Measurements from ENCODE around the gene LDLRAD4.
"Not testable (repeated sequence)": the region's sequence is repeated elsewhere in the genome, so short reads cannot be mapped to it uniquely, and the experiment has no call there.

The LDLRAD4 gene

DNA sequence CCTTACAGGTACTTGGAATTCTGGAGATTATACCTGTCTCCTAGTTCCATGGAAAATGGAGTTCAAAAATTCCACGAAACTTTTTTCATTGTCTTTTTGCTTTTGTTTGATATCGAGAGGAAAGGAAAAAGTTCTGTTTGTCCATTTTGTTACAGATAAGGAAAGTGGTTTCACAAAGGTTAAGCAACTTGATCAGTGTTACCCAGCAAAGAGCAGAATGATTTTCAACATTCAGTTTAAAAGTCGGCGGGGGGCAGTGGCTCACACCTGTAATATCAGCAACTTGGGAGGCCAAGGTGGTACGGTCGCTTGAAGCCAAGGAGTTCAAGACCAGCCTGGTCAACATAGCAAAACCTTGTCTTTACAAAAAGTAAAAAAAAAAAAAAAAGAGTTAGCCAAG lies 118.8 kb downstream of the LDLRAD4 start:
- TF ChIP-seq, protein P1, sequence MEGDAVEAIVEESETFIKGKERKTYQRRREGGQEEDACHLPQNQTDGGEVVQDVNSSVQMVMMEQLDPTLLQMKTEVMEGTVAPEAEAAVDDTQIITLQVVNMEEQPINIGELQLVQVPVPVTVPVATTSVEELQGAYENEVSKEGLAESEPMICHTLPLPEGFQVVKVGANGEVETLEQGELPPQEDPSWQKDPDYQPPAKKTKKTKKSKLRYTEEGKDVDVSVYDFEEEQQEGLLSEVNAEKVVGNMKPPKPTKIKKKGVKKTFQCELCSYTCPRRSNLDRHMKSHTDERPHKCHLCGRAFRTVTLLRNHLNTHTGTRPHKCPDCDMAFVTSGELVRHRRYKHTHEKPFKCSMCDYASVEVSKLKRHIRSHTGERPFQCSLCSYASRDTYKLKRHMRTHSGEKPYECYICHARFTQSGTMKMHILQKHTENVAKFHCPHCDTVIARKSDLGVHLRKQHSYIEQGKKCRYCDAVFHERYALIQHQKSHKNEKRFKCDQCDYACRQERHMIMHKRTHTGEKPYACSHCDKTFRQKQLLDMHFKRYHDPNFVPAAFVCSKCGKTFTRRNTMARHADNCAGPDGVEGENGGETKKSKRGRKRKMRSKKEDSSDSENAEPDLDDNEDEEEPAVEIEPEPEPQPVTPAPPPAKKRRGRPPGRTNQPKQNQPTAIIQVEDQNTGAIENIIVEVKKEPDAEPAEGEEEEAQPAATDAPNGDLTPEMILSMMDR (IDR thresholded peaks at IDR 0.05; ENCODE audit: insufficient read depth, low read length, poor library complexity, severe bottlenecking) = no peak
- TF ChIP-seq EZH2phosphoT487 (conservative IDR thresholded peaks at IDR 0.05; ENCODE audit: low read length) = no peak
- H3F3A ChIP-seq (ENCODE audit: insufficient read depth) = no peaks in the 10 kb centered on the region
- H3K9ac ChIP-seq (ENCODE audit: low read length) = no peak overlapping the region
- no peak overlapping the region for H2AFZ ChIP-seq (ENCODE audit: low read depth, low read length, severe bottlenecking)
- no peaks in the 10 kb centered on the region for H3K9me2 ChIP-seq (replicated peaks; ENCODE audit: insufficient read depth, low read length)
- no peaks in the 10 kb centered on the region for H3K9me3 ChIP-seq (ENCODE audit: insufficient read depth, low read length)
- H3K4me3 ChIP-seq (ENCODE audit: insufficient read depth, low read length, poor library complexity, severe bottlenecking) = no peak overlapping the region
- H3K36me3 ChIP-seq (ENCODE audit: low read length) = no peaks in the 10 kb centered on the region
- no peak overlapping the region for H3K4me2 ChIP-seq (ENCODE audit: low read depth, low read length, poor library complexity, severe bottlenecking)
- H3K27me3 ChIP-seq (ENCODE audit: low read length) = no peaks in the 10 kb centered on the region
- H4K20me1 ChIP-seq (ENCODE audit: low read depth, low read length) = no peaks in the 10 kb centered on the region
- no peaks in the 10 kb centered on the region for H3K79me2 ChIP-seq (ENCODE audit: insufficient read depth, low read length)
- no peak overlapping the region for H3K27ac ChIP-seq (ENCODE audit: low read depth, low read length)

DNA sequence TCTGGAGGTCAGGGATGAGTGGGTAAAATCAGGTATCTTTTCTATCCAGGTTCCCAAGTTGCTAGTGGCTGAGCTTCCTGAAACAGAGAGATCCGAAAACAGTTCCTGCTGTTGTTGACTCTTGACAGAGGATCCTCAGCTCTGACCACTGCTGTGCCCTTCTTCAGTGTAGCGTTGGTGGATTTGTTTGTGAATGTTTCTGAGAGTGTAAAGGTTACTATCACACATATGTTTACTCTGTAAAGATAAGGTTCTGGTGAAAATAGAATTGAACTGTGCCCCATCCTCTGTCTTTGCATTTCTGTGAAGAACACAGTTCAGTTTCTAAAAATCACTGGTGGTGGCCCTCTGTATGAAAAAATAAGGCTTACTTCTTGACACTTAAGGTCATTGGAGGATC lies 119.8 kb downstream of the LDLRAD4 start:
- Histone ChIP-seq H3K9ac (ENCODE audit: low read length) (no peak overlapping the region), H3K27me3 (ENCODE audit: low read length) (no peaks in the 10 kb centered on the region), H3F3A (ENCODE audit: insufficient read depth) (no peaks in the 10 kb centered on the region), H3K4me3 (ENCODE audit: insufficient read depth, low read length, poor library complexity, severe bottlenecking) (no peak overlapping the region), H3K9me2 (replicated peaks; ENCODE audit: insufficient read depth, low read length) (no peaks in the 10 kb centered on the region), H3K36me3 (ENCODE audit: low read length) (no peaks in the 10 kb centered on the region), H3K79me2 (ENCODE audit: insufficient read depth, low read length) (no peaks in the 10 kb centered on the region), H2AFZ (ENCODE audit: low read depth, low read length, severe bottlenecking) (no peak overlapping the region), H4K20me1 (ENCODE audit: low read depth, low read length) (no peaks in the 10 kb centered on the region), H3K27ac (ENCODE audit: low read depth, low read length) (no peak overlapping the region), H3K4me2 (ENCODE audit: low read depth, low read length, poor library complexity, severe bottlenecking) (no peak overlapping the region), H3K9me3 (ENCODE audit: insufficient read depth, low read length) (no peaks in the 10 kb centered on the region)
- TF ChIP-seq, protein P1 (IDR thresholded peaks at IDR 0.05; ENCODE audit: insufficient read depth, low read length, poor library complexity, severe bottlenecking) = no peak
- no peak for TF ChIP-seq EZH2phosphoT487 (conservative IDR thresholded peaks at IDR 0.05; ENCODE audit: low read length)

DNA sequence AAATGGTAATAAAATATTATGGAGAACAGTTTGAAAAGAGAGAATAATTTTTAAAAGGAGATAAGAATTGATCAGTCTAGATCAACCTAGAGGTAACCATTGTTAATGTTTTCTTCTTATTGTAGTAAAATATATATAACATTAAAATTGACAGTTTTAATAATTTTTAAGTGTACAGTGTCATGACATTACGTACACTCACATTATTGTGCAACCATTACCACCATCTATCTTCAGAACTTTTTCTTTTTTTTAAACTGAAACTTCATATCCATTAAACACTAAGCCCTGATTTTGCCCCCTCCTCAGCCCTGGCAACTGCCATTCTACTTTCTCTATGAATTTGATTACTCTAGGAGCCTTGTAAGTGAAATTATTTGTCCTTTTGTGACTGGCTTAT lies 121.1 kb downstream of the LDLRAD4 start:
- H3K36me3 ChIP-seq (ENCODE audit: low read length) = no peaks in the 10 kb centered on the region
- H4K20me1 ChIP-seq (ENCODE audit: low read depth, low read length) = no peaks in the 10 kb centered on the region
- H3F3A ChIP-seq (ENCODE audit: insufficient read depth) = no peaks in the 10 kb centered on the region
- no peak overlapping the region for H3K27ac ChIP-seq (ENCODE audit: low read depth, low read length)
- H3K27me3 ChIP-seq (ENCODE audit: low read length) = no peaks in the 10 kb centered on the region
- H3K79me2 ChIP-seq (ENCODE audit: insufficient read depth, low read length) = no peaks in the 10 kb centered on the region
- H3K9me3 ChIP-seq (ENCODE audit: insufficient read depth, low read length) = no peaks in the 10 kb centered on the region
- no peak for TF ChIP-seq EZH2phosphoT487 (conservative IDR thresholded peaks at IDR 0.05; ENCODE audit: low read length)
- TF ChIP-seq, protein P1 (IDR thresholded peaks at IDR 0.05; ENCODE audit: insufficient read depth, low read length, poor library complexity, severe bottlenecking) = no peak
- no peaks in the 10 kb centered on the region for H3K9me2 ChIP-seq (replicated peaks; ENCODE audit: insufficient read depth, low read length)
- no peak overlapping the region for H3K9ac ChIP-seq (ENCODE audit: low read length)
- H2AFZ ChIP-seq (ENCODE audit: low read depth, low read length, severe bottlenecking) = no peak overlapping the region
- no peak overlapping the region for H3K4me2 ChIP-seq (ENCODE audit: low read depth, low read length, poor library complexity, severe bottlenecking)
- no peak overlapping the region for H3K4me3 ChIP-seq (ENCODE audit: insufficient read depth, low read length, poor library complexity, severe bottlenecking)

DNA sequence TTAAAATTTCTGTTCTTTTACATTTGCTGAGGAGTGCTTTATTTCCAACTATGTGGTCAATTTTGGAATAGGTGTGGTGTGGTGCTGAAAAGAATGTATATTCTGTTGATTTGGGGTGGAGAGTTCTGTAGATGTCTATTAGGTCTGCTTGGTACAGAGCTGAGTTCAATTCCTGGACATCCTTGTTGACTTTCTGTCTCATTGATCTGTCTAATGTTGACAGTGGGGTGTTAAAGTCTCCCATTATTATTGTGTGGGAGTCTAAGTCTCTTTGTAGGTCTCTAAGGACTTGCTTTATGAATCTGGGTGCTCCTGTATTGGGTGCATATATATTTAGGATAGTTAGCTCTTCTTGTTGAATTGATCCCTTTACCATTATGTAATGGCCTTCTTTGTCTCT lies 127.9 kb downstream of the LDLRAD4 start:
- H3K9me3 ChIP-seq (ENCODE audit: insufficient read depth, low read length); H3K27ac ChIP-seq (ENCODE audit: low read depth, low read length); H3K9ac ChIP-seq (ENCODE audit: low read length); H4K20me1 ChIP-seq (ENCODE audit: low read depth, low read length); H3K36me3 ChIP-seq (ENCODE audit: low read length); H3K4me2 ChIP-seq (ENCODE audit: low read depth, low read length, poor library complexity, severe bottlenecking); H3K9me2 ChIP-seq (replicated peaks; ENCODE audit: insufficient read depth, low read length); H3F3A ChIP-seq (ENCODE audit: insufficient read depth); H2AFZ ChIP-seq (ENCODE audit: low read depth, low read length, severe bottlenecking); H3K4me3 ChIP-seq (ENCODE audit: insufficient read depth, low read length, poor library complexity, severe bottlenecking); H3K27me3 ChIP-seq (ENCODE audit: low read length); H3K79me2 ChIP-seq (ENCODE audit: insufficient read depth, low read length): not testable (repeated sequence)

Data from SU-DHL-6 (cell line).